Bronchial epithelial cell (primary cell): ENCODE measurements around the gene RAB43. TPM values are rescaled to one million over a fixed set of nuclear protein-coding genes. Genes with fewer than 3 reads are reported as not detected.

Experiments used
- DNase-seq: peaks from one replicate; pipeline ENCODE4 v3.0.0-alpha.2; 2010; ENCODE audit warnings: low read depth
- FAIRE-seq: peaks from 2 replicates; lab custom pipeline; 2011; peaks lifted over from hg19 to GRCh38; lab: Jason Lieb, UNC
- H3K27me3 ChIP-seq: 2 replicates; pipeline ENCODE4 v1.5.1; 2011; ENCODE audit warnings: low read length; ENCODE audit not compliant: control insufficient read depth, insufficient read depth
- H3K36me3 ChIP-seq: 2 replicates; pipeline ENCODE4 v1.5.1; 2011; ENCODE audit warnings: low read length; ENCODE audit not compliant: control insufficient read depth, insufficient read depth
- H3K4me3 ChIP-seq: 2 replicates; pipeline ENCODE4 v1.5.1; 2011; ENCODE audit warnings: mild to moderate bottlenecking, low read depth, low read length, control low read depth
- CTCF ChIP-seq: IDR thresholded peaks from 2 replicates; pipeline ENCODE4 v1.5.1; 2011; ENCODE audit warnings: mild to moderate bottlenecking, moderate library complexity, low read length, control low read depth, inconsistent platforms; ENCODE audit not compliant: insufficient read depth, severe bottlenecking
- total RNA-seq: library from RNA; depleted of rRNA; stranded (reverse); fragments of >200 nt; gene quantifications from 2 replicates; pipeline ENCODE4 v1.2.1, GENCODE V29; 2014

Gene RAB43
- total RNA-seq, 1 donor from 2014 or later, result 15.0 TPM

DNA sequence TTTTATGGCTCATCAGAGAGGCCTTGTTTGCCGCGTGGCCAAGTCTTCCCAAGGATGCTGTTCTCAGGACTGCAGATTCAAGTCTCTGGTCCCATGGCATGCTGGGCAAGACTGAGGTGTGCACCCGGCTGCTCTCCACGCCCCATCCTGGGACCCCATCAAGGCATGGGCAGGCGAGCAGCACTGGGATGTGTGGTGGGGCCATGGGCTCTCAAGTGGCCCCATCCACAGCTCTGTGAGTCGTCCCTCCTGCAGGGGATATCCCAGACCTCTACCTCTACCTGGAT, 74.1 kb downstream of the RAB43 start:
- FAIRE-seq (no peak), DNase-seq (no peak)
- Histone ChIP-seq H3K36me3 (no peaks in the 10 kb centered on the region), H3K4me3 (no peak overlapping the region), H3K27me3 (peaks cover 5% of the 10 kb centered on the region)
- no peak for TF ChIP-seq CTCF

GRCh38 chr3:129046732-129047552, 74.7 kb downstream of the RAB43 start:
- FAIRE-seq (no peak), DNase-seq (no peak)
- Histone ChIP-seq H3K36me3 (no peaks in the 10 kb centered on the region), H3K27me3 (peaks cover 5% of the 10 kb centered on the region), H3K4me3 (no peak overlapping the region)
- no peak for TF ChIP-seq CTCF

DNA sequence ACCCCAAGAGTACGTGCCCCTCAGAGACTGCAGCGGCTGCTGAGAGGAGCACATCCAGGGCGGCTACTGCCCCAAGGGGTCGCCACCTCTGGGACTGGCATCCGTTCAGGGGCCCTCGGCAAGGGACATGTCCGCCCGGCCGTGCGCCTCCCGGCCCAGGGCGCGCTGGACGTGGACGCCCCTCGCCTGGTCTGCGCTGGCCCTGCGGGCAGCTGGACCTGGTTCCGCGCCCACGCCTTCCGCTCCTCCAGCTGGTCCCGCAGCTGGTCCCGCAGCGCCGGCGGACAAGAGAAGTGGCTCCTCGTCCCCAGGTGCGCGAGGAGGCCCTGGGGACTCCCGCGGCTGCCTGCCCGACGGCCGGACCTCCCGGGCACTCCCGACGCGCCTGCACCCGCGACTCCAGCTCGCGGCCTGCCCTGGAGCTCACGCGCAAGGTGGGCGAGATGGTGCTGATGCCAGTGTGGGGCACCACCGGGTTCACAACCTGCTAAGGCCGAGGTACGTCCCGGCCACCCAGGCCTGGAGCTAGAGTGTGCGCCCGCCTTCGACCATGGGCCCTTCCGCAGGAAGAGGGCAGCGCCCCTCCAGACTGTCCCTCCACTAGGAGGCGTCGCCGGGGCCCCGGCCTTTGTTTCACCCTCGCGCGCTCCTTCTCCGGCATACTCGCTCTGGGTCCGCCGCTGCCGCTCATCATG, 75.4 kb downstream of the RAB43 start:
- H3K27me3 ChIP-seq, result peaks cover 5% of the 10 kb centered on the region
- no peak for TF ChIP-seq CTCF
- no peaks in the 10 kb centered on the region for H3K36me3 ChIP-seq
- no peak overlapping the region for H3K4me3 ChIP-seq
- DNase-seq (no peak), FAIRE-seq (no peak)

GRCh38 chr3:129045675-129046036, 75.9 kb downstream of the RAB43 start:
- no peak overlapping the region for H3K4me3 ChIP-seq
- no peaks in the 10 kb centered on the region for H3K36me3 ChIP-seq
- H3K27me3 ChIP-seq, result peaks cover 5% of the 10 kb centered on the region
- no peak for DNase-seq
- no peak for FAIRE-seq
- no peak for TF ChIP-seq CTCF

DNA sequence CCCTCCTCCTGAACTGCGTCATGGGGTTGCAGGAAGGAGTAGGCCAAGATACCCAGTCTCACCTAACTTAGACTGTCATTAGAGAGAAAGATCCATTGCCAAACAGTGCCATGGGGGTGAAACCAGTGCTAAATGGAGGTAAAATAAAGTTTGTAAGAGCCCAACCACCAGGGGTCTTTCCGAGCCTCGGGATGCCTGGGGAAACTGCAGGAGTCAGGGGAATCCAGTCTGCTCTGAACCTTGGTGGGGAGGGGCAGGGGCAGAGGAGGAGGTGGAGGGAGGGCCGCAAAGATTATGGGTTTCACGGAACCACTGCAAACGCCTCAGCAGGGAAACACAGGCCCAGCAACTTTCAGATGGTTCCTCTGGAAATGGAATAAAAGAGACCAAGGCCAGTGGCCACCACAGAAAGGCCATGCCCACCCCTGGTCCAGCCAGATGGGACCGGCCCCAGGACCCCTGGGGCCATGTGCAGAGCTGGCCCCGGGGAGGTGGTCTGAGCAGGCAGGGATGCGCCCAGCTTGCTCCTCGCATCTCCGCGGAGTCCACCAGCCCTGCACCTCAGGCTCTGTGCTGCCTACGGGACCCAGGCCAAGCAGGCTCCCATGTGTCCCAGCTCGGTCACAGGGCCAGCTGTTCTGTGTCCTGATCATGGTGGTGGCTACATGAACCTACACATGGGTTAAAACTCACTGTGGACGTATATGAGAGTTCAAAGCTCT, 80.9 kb downstream of the RAB43 start:
- Histone ChIP-seq H3K27me3 (peaks cover 2% of the 10 kb centered on the region), H3K36me3 (no peaks in the 10 kb centered on the region), H3K4me3 (no peak overlapping the region)
- no peak for TF ChIP-seq CTCF
- FAIRE-seq (no peak), DNase-seq (no peak)
